Cardiac muscle cell (in vitro differentiated cells and primary cell): ENCODE results near the gene KIAA1191. TPM values are rescaled to one million over a fixed set of nuclear protein-coding genes. Genes with fewer than 3 reads are reported as not detected.

Experiments used
- DNase-seq, 2 donors: peaks; one replicate each; pipeline versions ENCODE4 v3.0.0 to v3.0.0-alpha.2; 2010 to 2017; ENCODE audit warnings: low read depth in 1 of 2, low spot score in 1 of 2
- H3K27ac ChIP-seq: fragments of 200-600 bp; sonication (generic); 2 replicates; pipeline ENCODE4 v1.5.1; 2016
- H3K27me3 ChIP-seq: fragments of 200-600 bp; sonication (generic); 2 replicates; pipeline ENCODE4 v1.6.0; 2016; ENCODE audit warnings: control low read depth
- H3K36me3 ChIP-seq: fragments of 200-600 bp; sonication (generic); 2 replicates; pipeline ENCODE4 v1.5.1; 2016; ENCODE audit warnings: control low read depth
- H3K4me1 ChIP-seq: fragments of 200-600 bp; sonication (generic); 2 replicates; pipeline ENCODE4 v1.8.1; 2017; ENCODE audit warnings: low read depth, mild to moderate bottlenecking, mixed run types
- H3K4me3 ChIP-seq: fragments of 200-600 bp; sonication (generic); 2 replicates; pipeline ENCODE4 v1.5.1; 2016; ENCODE audit warnings: mild to moderate bottlenecking
- H3K9me3 ChIP-seq: fragments of 200-600 bp; sonication (generic); 2 replicates; pipeline ENCODE4 v1.5.1; 2017; ENCODE audit warnings: low read depth, mild to moderate bottlenecking, control low read depth
- CTCF ChIP-seq: IDR thresholded peaks from 2 replicates; pipeline ENCODE4 v1.5.1; 2012; ENCODE audit warnings: low read depth, mild to moderate bottlenecking, low read length
- polyA plus RNA-seq: library from polyadenylated mRNA; unstranded; fragments of >200 nt; fragmentation: Nextera tagmentation; extraction: Ambion mirVana; gene quantifications from 2 replicates; pipeline ENCODE4 v1.2.1, GENCODE V29; 2016
- total RNA-seq: library from RNA; depleted of rRNA; stranded (reverse); fragments of >200 nt; gene quantifications from 2 replicates; pipeline ENCODE4 v1.2.3, GENCODE V29; 2016

KIAA1191 gene
- total and polyA plus RNA-seq, 2 experiments from 2014 or later, result 118 to 134 TPM

- H3K9me3 ChIP-seq, result no peaks in the 10 kb centered on the region
- peaks cover 20% of the 10 kb centered on the region for H3K36me3 ChIP-seq
- H3K4me1 ChIP-seq, result peaks cover 7% of the 10 kb centered on the region
- no peaks in the 10 kb centered on the region for H3K27me3 ChIP-seq
- no peak for TF ChIP-seq CTCF
- no peak for DNase-seq
- H3K27ac ChIP-seq, result no peak overlapping the region
- no peak overlapping the region for H3K4me3 ChIP-seq
Measured at GRCh38 chr5:176383961-176384360, 22.4 kb upstream of the KIAA1191 start.

- no peaks in the 10 kb centered on the region for H3K9me3 ChIP-seq
- TF ChIP-seq CTCF, result no peak
- H3K36me3 ChIP-seq, result peaks cover 20% of the 10 kb centered on the region
- no peak overlapping the region for H3K27ac ChIP-seq
- no peak overlapping the region for H3K4me3 ChIP-seq
- H3K4me1 ChIP-seq, result peaks cover 7% of the 10 kb centered on the region
- H3K27me3 ChIP-seq, result no peaks in the 10 kb centered on the region
- DNase-seq, result no peak
Measured at GRCh38 chr5:176383248-176383905, 21.8 kb upstream of the KIAA1191 start.

- DNase-seq, result no peak
- H3K9me3 ChIP-seq, result no peaks in the 10 kb centered on the region
- no peak for TF ChIP-seq CTCF
- no peak overlapping the region for H3K4me3 ChIP-seq
- H3K36me3 ChIP-seq, result peaks cover 20% of the 10 kb centered on the region
- H3K4me1 ChIP-seq, result peaks cover 7% of the 10 kb centered on the region
- H3K27ac ChIP-seq, result no peak overlapping the region
- no peaks in the 10 kb centered on the region for H3K27me3 ChIP-seq
Measured at GRCh38 chr5:176382721-176383120, 21.2 kb upstream of the KIAA1191 start.

GRCh38 chr5:176381979-176382378, 20.4 kb upstream of the KIAA1191 start:
- no peak for DNase-seq
- TF ChIP-seq CTCF, result no peak
- no peak overlapping the region for H3K27ac ChIP-seq
- no peaks in the 10 kb centered on the region for H3K27me3 ChIP-seq
- peaks cover 20% of the 10 kb centered on the region for H3K36me3 ChIP-seq
- H3K9me3 ChIP-seq, result no peaks in the 10 kb centered on the region
- no peaks in the 10 kb centered on the region for H3K4me1 ChIP-seq
- no peak overlapping the region for H3K4me3 ChIP-seq

- no peaks in the 10 kb centered on the region for H3K4me1 ChIP-seq
- no peak for DNase-seq
- peaks cover 20% of the 10 kb centered on the region for H3K36me3 ChIP-seq
- no peak for TF ChIP-seq CTCF
- no peak overlapping the region for H3K4me3 ChIP-seq
- H3K27me3 ChIP-seq, result no peaks in the 10 kb centered on the region
- H3K27ac ChIP-seq, result no peak overlapping the region
- H3K9me3 ChIP-seq, result no peaks in the 10 kb centered on the region
Measured at GRCh38 chr5:176381423-176381822, 19.9 kb upstream of the KIAA1191 start.
